ENCODE data around the gene CAMK2D. TPM values are rescaled to one million over a fixed set of nuclear protein-coding genes. Genes with fewer than 3 reads are reported as not detected.

The CAMK2D gene
- total RNA-seq, 1 experiment from 2014 or later = 9.0 TPM

- H3K27ac Mint-ChIP-seq = no peak overlapping the region
- H2BK12ac ChIP-seq (ENCODE audit: insufficient read length, low read depth, low read length) = no peak overlapping the region
- no peak overlapping the region for H3K9ac ChIP-seq (ENCODE audit: extremely low read depth, insufficient read length, low read length)
Observed at GRCh38 chr4:113732967-113733527, 28.5 kb downstream of the CAMK2D start.

More at GRCh38 chr4:113732967-113733527, 28.5 kb downstream of the CAMK2D start:
- Histone ChIP-seq H3K79me2 (ENCODE audit: insufficient read depth, low read length) (no peaks in the 10 kb centered on the region), H3K79me1 (ENCODE audit: insufficient read depth, low read depth, low read length, poor library complexity, severe bottlenecking) (no peaks in the 10 kb centered on the region), H4K20me1 (ENCODE audit: control insufficient read depth, insufficient read depth, insufficient read length) (no peaks in the 10 kb centered on the region), H3K14ac (ENCODE audit: insufficient read depth, low read length) (no peak overlapping the region), H3K27ac (ENCODE audit: insufficient read length, low read depth, low read length) (no peak overlapping the region), H3K4ac (ENCODE audit: low read depth, low read length) (no peak overlapping the region), H4K8ac (replicated peaks; ENCODE audit: insufficient read length, low read depth, low read length) (no peak overlapping the region), H3K4me2 (ENCODE audit: insufficient read depth, insufficient read length, low read length) (no peak overlapping the region), H2AK5ac (ENCODE audit: insufficient read length, low read length) (no peak overlapping the region), H3T11ph (ENCODE audit: low read length) (no peak overlapping the region), H2BK120ac (ENCODE audit: low read depth, low read length, poor library complexity, severe bottlenecking) (no peak overlapping the region), H2BK15ac (ENCODE audit: low read depth, low read length) (no peak overlapping the region), H3K27me3 (ENCODE audit: insufficient read depth, low read length) (no peaks in the 10 kb centered on the region), H3K18ac (ENCODE audit: insufficient read length, low read depth, low read length) (no peak overlapping the region), H2BK20ac (ENCODE audit: low read depth, low read length, poor library complexity, severe bottlenecking) (no peak overlapping the region), H3K9me3 (ENCODE audit: control insufficient read depth, low read depth, low read length) (no peaks in the 10 kb centered on the region), H4K5ac (ENCODE audit: insufficient read length, low read depth, low read length) (no peak overlapping the region), H3K23ac (ENCODE audit: insufficient read length, low read depth, low read length) (no peak overlapping the region), H3K56ac (ENCODE audit: insufficient read length, low read depth, low read length) (no peak overlapping the region), H2BK5ac (ENCODE audit: insufficient read length, low read length) (no peak overlapping the region), H3K23me2 (ENCODE audit: insufficient read length, low read depth, low read length, poor library complexity, severe bottlenecking) (no peaks in the 10 kb centered on the region), H4K91ac (ENCODE audit: insufficient read length, low read depth, low read length) (no peak overlapping the region), H2AFZ (ENCODE audit: low read length) (no peak overlapping the region), H3K4me1 (ENCODE audit: insufficient read depth, low read length) (no peaks in the 10 kb centered on the region)
- H3K9me3 Mint-ChIP-seq = no peaks in the 10 kb centered on the region
- no peaks in the 10 kb centered on the region for H3K27me3 Mint-ChIP-seq (ENCODE audit: low read depth)
- H3K36me3 Mint-ChIP-seq (ENCODE audit: insufficient read depth in 1 of 3, low read depth in 3 of 3) = no peaks in the 10 kb centered on the region; a peak in 2 of 7 replicates
- 0 out of 4 replicates have a peak, but pooled peaks cover 0 to 3% of the 10 kb centered on the region in 2 experiments for H3K4me1 Mint-ChIP-seq
- TF ChIP-seq, protein P1, sequence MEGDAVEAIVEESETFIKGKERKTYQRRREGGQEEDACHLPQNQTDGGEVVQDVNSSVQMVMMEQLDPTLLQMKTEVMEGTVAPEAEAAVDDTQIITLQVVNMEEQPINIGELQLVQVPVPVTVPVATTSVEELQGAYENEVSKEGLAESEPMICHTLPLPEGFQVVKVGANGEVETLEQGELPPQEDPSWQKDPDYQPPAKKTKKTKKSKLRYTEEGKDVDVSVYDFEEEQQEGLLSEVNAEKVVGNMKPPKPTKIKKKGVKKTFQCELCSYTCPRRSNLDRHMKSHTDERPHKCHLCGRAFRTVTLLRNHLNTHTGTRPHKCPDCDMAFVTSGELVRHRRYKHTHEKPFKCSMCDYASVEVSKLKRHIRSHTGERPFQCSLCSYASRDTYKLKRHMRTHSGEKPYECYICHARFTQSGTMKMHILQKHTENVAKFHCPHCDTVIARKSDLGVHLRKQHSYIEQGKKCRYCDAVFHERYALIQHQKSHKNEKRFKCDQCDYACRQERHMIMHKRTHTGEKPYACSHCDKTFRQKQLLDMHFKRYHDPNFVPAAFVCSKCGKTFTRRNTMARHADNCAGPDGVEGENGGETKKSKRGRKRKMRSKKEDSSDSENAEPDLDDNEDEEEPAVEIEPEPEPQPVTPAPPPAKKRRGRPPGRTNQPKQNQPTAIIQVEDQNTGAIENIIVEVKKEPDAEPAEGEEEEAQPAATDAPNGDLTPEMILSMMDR (conservative IDR thresholded peaks at IDR 0.05) = no peak
- DNase-seq = no peak
- no peak overlapping the region for H3K4me3 Mint-ChIP-seq
- no CpG with 5 or more reads among the region's 1 CpG for WGBS (ENCODE audit: extremely low coverage, insufficient read length, low lambda C conversion rate)
